Measurements from ENCODE around the gene BOD1L1.

BOD1L1 gene

DNA sequence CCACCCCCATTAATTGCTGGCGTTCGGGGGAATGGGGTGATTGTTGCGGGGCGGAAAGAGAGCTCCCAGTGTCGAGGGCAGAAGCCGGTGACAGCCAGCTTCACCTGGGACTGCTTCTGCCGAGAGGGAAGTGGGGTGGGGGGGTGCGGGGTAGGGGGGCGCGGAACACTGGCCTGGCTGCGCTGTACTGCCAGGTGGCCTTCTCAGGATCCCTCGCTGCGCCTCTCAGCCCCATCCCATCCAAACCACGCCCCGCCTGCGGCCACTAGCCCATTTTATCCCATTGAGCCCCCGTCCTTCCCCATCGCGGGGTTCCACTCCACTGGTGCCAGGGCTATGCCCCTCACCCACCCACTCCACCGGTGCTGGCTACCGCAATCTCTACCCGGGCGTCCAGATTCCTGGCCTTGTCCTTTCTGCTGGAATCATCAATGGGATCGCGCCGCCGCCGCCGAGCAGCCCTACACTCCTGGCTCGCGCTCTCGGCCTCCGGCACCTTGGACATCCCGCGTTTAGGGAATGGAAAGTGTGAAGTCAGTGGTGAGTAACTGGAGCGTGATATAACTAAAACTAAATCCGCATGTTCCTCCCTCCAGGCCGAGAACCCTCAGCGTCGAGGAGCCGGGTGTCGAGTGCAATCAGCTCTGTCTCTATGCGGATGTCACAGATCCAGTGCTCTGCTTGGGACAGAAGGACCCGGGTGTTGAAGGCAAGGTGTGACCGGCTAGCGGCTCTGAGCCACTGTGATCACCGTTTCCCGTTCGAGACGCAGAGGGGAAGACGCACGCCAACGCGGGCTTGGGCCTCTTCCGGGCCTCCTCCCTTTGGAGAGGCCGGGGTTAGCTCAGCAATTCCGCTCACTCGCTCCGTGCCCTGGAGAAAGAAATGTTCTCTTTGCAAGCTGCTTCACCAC, 103.7 kb downstream of the BOD1L1 start:
- H3K9ac ChIP-seq (ENCODE audit: low read depth, low read length), result no peak overlapping the region
- no peaks in the 10 kb centered on the region for H3K9me3 ChIP-seq (ENCODE audit: control insufficient read depth, insufficient read depth, low read length)
- H3K4me1 ChIP-seq (ENCODE audit: insufficient read depth, low read length), result peaks cover 3% of the 10 kb centered on the region
- H3K36me3 ChIP-seq (ENCODE audit: insufficient read depth, low read length), result no peaks in the 10 kb centered on the region

GRCh38 chr4:13523105-13523477, 104.4 kb downstream of the BOD1L1 start:
- no peak overlapping the region for H3K9ac ChIP-seq (ENCODE audit: low read depth, low read length)
- H3K4me1 ChIP-seq (ENCODE audit: insufficient read depth, low read length), result peaks cover 6% of the 10 kb centered on the region
- H3K9me3 ChIP-seq (ENCODE audit: control insufficient read depth, insufficient read depth, low read length), result no peaks in the 10 kb centered on the region
- H3K36me3 ChIP-seq (ENCODE audit: insufficient read depth, low read length), result no peaks in the 10 kb centered on the region

GRCh38 chr4:13522282-13523104, 105.0 kb downstream of the BOD1L1 start:
- Histone ChIP-seq H3K36me3 (ENCODE audit: insufficient read depth, low read length) (no peaks in the 10 kb centered on the region), H3K9ac (ENCODE audit: low read depth, low read length) (no peak overlapping the region), H3K4me1 (ENCODE audit: insufficient read depth, low read length) (peaks cover 6% of the 10 kb centered on the region), H3K9me3 (ENCODE audit: control insufficient read depth, insufficient read depth, low read length) (no peaks in the 10 kb centered on the region)

DNA sequence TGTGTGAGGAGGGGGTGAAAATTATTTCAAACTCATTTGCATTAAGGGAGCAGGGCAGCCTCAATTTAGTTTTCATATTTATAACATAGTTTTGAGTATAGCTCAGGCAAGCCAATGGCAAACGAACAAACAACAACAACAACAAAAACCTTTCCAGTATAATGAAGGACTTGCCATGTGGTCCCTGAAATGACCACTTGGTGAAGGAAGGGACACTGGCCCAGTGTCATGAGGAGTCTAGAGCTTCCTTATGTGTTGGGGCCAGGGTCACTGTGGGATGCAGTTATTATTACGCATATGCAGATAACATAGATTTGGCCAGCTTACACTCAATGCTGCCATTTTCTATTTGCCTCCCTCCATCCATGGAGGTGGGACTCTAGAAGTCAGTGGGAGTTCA, 106.5 kb downstream of the BOD1L1 start:
- Histone ChIP-seq H3K9me3 (ENCODE audit: control insufficient read depth, insufficient read depth, low read length) (no peaks in the 10 kb centered on the region), H3K36me3 (ENCODE audit: insufficient read depth, low read length) (no peaks in the 10 kb centered on the region), H3K9ac (ENCODE audit: low read depth, low read length) (no peak overlapping the region), H3K4me1 (ENCODE audit: insufficient read depth, low read length) (peaks cover 11% of the 10 kb centered on the region)

Measured in ES-I3 (cell line).